RWPE1 (cell line): ENCODE results near the gene TFG.
A peak's percentile ranks its signal among the peaks of the same experiment; 100 is the strongest.

Experiments
- CTCF ChIA-PET: fragments of 350-600 bp; sonication (Branson Sonifier 250); formaldehyde crosslinking; extraction: SDS; loops from one replicate; lab custom pipeline; 2021; lab: Yijun Ruan, JAX
- POLR2A ChIA-PET: fragments of 400-600 bp; formaldehyde crosslinking; extraction: SDS; loops from one replicate; lab custom pipeline; 2020; ENCODE audit warnings: antibody characterized with exemption; ENCODE audit not compliant: low non-redundant PET; lab: Yijun Ruan, JAX
- DNase-seq: peaks from one replicate; pipeline ENCODE4 v3.0.0; 2012; ENCODE audit warnings: low spot score
- H3K27ac ChIP-seq: fragments of 450-650 bp; 2 replicates; pipeline ENCODE4 v1.5.1; 2017
- CTCF ChIP-seq: fragments of 450-650 bp; conservative IDR thresholded peaks from 2 replicates; pipeline ENCODE4 v1.5.1; 2017; ENCODE audit warnings: low read depth, mild to moderate bottlenecking

Gene TFG

GRCh38 chr3:100682056-100682853 lies 27.0 kb upstream of the TFG start:
- ChIA-PET POLR2A (interaction anchor here (0.6 kb wide), 1 partner anchor 8 kb away, joined by 3 read pairs; no protein-coding TSS in a partner anchor), CTCF (no interaction called here)
- no peak for TF ChIP-seq CTCF
- no peak for DNase-seq
- H3K27ac ChIP-seq: no peak overlapping the region

GRCh38 chr3:100682854-100683760 lies 26.2 kb upstream of the TFG start:
- no peak for TF ChIP-seq CTCF
- no peak for DNase-seq
- ChIA-PET CTCF (no interaction called here), POLR2A (interaction anchor here (0.6 kb wide), 1 partner anchor 9 kb away, joined by 3 read pairs; no protein-coding TSS in a partner anchor)
- H3K27ac ChIP-seq: no peak overlapping the region

GRCh38 chr3:100693225-100693624 lies 16.1 kb upstream of the TFG start:
- POLR2A ChIA-PET: no interaction called here
- TF ChIP-seq CTCF: no peak
- DNase-seq: no peak
- H3K27ac ChIP-seq: no peak overlapping the region
- CTCF ChIA-PET: no interaction called here

- no peak for TF ChIP-seq CTCF
- CTCF ChIA-PET: no interaction called here
- no peak overlapping the region for H3K27ac ChIP-seq
- POLR2A ChIA-PET: no interaction called here
- DNase-seq: no peak
Measured at GRCh38 chr3:100695696-100696095, 13.6 kb upstream of the TFG start.

- no peak overlapping the region for H3K27ac ChIP-seq
- DNase-seq: peak; percentile 9
- ChIA-PET CTCF (no interaction called here), POLR2A (no interaction called here)
- no peak for TF ChIP-seq CTCF
Measured at GRCh38 chr3:100696161-100696560, 13.1 kb upstream of the TFG start.

- H3K27ac ChIP-seq: no peak overlapping the region
- CTCF ChIA-PET: no interaction called here
- POLR2A ChIA-PET: interaction anchor here (0.7 kb wide), 1 partner anchor 892 kb away, joined by 3 read pairs; no protein-coding TSS in a partner anchor
- DNase-seq: no peak
- no peak for TF ChIP-seq CTCF
Measured at GRCh38 chr3:100697172-100697571, 12.1 kb upstream of the TFG start.
